HG03439 (cell line): ENCODE data around the gene TASP1.
A peak's percentile ranks its signal among the peaks of the same experiment; 100 is the strongest.
"Not testable (repeated sequence)": the region's sequence is repeated elsewhere in the genome, so short reads cannot be mapped to it uniquely, and the experiment has no call there.

Experiments used
- ATAC-seq: cut with Tn5 transposase; IDR thresholded peaks from one replicate; pipeline ENCODE4 v1.9.1; 2021; ENCODE audit warnings: mild to moderate bottlenecking, moderate library complexity; ENCODE audit not compliant: unreplicated experiment

The TASP1 gene

DNA sequence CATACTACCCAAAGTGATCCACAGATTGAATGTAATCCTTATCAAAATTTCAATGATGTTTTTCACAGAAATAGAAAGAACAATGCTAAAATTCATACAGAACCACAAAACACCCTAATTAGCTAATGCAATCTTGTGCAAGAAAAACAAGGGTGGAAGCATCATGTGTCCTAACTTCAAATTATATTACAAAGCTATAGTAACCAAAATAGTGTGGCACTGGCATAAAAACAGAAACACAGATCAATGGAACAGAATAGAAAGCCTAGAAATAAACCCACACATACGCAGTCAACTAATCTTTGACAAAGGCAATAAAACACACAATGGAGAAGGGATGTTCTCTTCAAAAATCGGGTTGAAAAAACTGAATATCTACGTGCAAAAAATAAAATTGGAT is 131.1 kb downstream of the TASP1 start:
- no peak for ATAC-seq

DNA sequence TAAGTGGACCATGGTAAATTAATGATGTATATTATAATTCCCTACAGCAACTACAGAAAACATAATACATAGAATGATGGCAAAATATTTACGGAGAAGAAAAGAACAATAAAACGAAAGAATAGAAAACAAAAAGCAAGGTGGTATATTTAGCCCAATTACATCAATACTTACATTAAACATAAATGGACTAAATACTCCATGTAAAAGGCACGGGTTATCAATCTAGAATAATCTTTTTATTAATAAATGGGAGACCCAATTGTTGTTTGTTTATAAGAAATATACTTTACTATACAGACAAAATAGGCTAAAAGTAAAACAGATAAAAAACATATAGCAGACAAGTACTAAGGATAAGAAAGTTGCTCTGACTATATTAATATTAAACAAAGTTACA is 137.2 kb downstream of the TASP1 start:
- no peak for ATAC-seq

DNA sequence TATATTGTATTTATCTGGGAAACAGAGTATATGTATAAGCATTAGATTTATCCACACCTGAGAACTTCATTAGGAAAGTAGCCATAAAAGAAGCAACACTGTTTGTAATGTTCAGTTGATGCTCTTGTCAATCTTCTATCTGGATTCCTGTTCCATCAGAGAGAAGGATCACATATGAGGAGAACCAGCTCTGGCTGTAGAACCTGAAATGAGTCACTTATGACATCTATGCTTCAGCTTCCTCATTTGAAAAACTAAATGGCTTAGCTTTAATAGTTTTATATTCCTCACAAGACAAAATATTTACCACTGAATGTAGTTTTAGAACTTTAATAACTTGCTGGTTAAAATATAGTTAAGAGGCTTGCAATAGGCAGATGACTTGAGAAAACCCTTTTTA is 144.7 kb downstream of the TASP1 start:
- no peak for ATAC-seq

DNA sequence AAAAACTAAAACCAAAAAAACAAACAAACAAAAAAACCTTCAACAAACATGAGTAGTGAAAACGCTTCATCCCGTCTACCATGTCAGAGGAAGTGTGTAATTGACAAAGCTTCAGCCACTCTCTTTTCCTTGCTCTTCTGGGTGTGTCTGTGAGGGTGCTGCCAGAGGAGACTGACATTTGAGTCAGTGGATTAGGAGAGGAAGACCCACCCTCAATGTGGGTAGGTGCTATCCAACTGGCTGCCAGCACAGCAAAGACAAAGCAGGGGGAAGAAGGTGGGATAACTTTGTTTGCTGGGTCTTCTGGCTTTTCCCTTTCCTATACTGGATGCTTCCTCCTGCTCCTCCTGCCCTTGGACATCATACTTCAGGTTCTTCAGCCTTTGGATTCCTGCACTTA is 145.6 kb downstream of the TASP1 start:
- no peak for ATAC-seq

DNA sequence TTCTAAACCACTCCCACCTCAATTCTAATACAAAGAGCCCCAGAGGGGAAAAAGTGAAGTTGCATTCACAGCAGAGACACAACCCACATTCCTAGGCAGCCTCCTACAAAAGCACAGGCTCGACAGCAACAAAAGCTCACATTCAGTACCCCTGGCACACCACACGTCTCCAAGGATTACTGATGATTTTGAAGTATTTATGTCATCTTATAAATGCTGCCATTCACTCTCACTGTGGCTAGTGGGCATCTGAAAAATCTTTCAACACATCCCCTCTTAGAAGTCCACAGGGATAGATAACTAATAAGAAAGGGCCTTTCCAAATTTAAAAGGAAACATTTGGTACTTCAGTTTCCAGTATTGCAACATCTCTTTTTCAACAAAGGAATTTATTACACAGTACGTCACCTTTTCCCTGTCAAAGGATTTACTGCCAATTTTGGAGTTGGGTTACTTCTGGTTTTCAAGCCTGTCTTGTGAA is 146.7 kb downstream of the TASP1 start:
- ATAC-seq, result no peak

DNA sequence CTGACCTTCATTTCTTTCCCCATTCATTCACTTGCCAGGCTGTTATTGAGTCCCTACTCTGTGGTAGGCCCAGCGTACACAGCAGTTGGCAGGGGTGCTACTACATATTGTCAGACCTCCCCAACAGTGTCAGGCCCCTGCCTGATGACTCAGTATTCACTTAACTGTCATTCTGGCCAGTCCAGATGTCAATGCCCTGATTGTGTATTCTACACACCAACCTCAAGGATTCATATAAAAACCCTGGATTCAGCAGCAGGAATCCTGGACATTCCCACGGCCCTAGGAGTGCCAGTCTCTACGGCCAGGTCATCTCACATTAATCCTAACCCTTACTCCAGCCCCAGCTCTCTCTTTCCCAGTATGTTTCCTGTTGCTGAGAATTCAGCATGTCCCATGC is 151.5 kb downstream of the TASP1 start:
- no peak for ATAC-seq

DNA sequence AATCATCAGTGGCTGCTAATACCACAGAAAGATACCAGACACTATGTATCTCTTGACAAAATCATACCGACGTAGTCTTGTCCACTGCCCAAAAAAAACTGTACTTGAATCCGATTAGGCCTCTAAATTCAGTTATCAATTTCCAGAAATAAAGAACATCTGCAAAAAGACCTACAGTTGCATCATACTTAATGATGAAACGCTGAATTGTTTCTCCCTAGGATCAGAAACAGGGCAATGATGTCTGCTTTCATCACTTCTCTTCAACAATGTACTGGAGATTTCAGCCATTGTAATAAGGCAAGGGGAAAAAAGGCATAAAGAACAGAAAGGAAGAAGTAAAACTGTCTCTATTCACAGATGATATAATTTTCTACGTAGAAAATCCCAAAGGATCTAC is 152.0 kb downstream of the TASP1 start:
- ATAC-seq, result no peak

DNA sequence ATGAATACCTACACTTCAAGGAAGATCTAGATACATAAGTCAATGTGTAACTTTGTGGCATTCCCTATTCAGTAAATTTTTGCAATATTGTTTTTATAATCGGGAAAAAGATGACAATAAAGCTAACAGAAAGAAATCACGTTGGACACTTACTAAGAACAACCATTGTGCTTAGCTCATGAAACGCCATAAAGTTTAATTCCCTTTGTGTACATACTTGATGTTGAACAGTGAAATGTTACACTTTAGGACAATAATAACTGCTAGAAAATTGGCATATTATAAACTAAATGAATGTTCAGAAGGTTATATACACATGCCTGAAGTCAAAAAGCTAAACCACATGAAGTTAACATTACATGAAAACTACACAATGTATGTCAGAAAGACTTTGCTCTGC is 153.2 kb downstream of the TASP1 start:
- ATAC-seq, result no peak

DNA sequence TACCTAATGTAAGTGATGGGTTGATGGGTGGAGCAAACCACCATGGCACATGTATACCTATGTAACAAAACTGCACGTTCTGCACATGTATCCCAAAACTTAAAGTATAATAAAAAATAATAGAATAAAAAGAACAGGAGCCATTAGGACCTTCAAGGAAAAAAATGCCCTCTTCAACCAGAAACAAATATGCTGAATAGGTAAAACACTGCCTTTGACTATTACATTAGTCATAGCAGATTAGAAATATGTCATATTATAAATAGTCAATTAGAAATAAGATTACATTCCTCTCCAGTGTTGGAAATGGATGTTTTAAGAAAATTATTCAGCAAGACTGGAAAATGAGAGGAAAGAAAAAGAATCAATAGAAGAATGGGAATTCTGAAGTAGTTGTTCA is 153.7 kb downstream of the TASP1 start:
- ATAC-seq, result not testable (repeated sequence)

DNA sequence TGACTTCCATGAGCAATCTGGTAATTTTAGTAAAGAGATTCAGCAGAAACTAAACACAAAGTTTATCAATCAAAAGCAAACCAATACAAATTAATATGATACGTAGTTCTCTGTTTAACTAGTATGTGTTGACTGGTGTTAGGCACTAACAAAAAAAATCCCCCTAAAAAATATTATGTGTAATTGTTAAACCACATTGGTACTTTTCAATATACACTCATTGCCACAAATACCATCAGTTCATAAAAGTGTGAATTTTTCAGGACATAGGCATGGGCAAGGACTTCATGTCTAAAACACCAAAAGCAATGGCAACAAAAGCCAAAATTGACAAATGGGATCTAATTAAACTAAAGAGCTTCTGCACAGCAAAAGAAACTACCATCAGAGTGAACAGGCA is 155.3 kb downstream of the TASP1 start:
- ATAC-seq, result not testable (repeated sequence)

DNA sequence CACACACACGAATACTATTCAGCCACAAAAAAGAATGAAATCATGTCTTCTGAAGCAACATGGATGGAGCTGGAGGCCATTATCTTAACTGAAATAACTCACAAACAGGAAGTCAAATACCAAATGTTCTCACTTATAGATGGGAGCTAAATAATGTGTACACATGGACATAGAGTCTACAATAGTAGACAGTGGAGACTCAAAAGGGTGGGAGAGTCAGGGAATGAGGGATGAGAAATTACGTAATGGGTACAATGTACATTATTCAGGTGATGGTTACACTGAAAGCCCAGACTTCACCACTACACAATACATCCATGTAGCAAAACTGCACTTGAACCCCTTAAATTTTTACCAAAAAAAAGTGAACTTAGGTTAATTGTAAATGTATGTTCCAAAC is 160.4 kb downstream of the TASP1 start:
- ATAC-seq, result no peak

DNA sequence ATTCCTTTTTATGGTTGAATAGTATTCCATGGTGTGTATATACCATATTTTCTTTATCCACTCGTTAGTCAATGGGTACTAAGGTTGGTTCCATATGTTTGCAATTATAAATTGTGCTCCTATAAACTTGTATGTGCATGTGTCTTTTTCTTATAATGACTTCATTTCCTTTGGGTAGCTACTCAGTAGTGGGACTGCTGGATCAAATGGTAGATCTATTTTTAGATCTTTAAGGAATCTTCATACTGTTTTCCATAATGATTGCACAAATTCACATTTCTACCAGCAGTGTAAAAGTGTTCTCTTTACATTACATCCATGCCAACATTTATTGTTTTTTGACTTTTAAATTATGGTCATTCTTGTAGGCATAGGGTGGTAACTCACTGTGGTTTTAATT is 164.3 kb downstream of the TASP1 start:
- ATAC-seq, result no peak

DNA sequence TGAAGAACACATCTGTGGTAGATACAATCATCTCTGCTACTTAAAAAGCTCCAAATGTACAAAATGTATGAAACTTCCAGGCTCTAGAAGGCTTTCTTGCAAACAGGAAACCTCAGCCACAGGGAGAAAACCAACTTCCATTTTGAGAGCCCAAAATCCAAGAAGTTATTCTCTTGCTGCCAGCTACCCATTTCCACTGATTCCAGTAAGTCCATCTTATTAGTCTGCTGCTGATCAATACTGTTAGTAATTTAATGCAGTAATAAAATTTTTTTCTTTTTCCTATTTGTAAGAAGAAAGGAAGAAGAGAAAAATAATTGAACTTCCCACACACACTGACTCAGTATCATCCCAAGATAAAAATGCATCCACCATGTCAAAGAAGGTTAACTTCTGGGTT is 169.5 kb downstream of the TASP1 start:
- ATAC-seq, result no peak

DNA sequence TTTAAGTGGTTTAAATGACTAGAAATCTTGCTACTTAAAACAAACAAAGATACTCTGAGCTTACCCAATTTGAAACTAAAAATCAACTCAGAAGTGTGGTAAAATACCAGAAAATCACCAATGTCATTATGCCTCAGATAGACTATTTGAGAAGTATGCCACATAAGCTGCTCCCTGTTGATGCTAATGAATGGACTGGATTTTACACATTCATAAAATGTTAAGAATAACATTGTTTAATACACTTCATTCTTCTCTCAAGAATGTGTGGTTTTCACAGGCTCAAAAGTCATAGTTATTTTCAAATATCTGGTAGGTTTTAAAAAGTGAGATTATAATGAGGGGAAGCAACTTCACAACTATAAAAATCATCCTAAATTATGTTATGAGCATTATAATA is 170.6 kb downstream of the TASP1 start:
- no peak for ATAC-seq

DNA sequence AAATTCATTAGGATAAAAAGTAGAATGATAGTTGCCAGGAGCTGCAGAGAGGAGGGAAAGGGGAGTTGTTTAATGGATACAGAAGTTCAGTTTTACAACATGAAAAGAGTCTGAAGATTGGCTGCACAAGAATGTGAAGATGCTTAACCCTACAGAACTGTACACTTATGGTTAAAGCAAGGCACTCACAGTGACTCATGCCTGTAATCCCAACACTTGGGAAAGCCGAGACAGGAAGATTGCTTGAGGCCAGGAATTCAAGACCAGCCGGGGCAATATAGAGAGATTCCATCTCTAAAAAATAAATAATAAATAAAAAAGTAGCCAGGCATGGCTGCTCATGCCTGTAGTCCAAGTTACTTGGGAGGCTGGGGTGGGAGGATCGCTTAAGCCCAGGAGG is 174.0 kb downstream of the TASP1 start:
- no peak for ATAC-seq

DNA sequence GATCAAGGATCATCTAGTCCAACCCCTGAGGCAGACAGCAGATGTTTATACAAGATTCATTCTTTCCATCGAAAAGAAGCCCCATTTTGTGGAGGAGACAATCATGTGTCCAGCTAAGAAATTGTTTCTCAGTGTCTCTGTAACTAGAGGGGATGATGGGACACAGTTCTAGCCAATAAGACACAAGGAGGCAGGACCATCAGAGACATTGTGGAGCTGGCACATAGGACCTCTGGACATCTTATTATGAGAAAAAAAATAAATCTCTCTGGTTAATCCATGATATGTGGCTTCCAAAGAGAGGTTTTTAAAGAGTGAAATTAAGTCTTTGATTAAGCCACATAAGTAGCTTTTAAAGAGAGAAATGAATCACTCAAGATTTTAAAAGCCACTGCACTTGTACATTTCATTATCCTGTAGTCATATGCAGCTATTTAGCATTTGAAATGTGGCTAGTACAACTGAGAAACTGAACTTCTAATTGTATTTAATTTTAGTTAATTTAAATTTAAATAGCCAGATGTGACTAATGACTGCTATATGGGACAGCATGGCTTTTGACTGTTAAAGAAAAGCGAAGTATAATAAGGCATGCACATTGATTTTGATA is 176.8 kb downstream of the TASP1 start:
- ATAC-seq, result no peak

DNA sequence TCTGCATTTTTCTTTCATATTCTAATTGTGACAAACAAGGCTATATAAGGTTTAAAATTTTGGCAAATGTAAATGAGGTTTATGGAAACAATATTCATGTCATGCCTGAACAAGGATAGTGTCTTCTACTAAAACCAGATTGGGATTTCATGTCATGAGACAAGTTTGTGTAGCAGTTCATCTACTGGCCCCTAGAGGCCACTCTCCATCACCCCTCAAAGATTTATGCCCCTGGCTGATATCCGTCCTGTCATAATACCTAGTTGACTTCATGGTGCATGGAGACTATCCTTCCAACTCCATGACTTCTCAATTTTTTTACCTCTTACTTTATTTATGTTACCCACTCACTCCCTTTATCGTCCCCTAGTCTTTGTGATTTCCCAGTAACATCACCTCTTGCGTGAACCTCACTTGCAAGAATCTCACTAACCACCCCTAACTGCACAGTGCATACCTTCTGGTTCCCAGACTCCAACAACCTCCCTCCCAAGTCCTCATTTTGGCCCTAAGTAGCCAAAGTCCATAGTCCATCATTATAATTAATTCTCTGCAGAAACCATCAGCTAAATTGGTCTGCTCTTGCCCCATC is 179.8 kb downstream of the TASP1 start:
- peak; percentile 85 for ATAC-seq

DNA sequence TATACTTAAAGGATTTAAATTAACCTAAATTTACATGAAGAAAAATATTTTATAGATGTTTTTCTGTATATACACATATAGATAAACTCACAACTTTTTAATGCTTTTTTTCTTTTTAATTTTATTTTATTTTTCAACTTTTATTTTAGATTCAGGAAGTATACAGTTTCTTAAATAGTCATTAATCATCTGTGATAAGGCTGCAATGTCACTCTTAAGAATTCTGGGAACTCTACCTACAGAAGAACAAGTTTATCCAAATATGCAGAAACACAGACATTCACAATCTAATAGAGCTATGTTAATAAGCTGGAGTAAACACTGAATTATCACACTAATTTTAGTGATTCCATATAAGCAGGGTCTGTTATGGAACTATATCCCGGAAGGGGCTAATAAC is 181.2 kb downstream of the TASP1 start:
- no peak for ATAC-seq

DNA sequence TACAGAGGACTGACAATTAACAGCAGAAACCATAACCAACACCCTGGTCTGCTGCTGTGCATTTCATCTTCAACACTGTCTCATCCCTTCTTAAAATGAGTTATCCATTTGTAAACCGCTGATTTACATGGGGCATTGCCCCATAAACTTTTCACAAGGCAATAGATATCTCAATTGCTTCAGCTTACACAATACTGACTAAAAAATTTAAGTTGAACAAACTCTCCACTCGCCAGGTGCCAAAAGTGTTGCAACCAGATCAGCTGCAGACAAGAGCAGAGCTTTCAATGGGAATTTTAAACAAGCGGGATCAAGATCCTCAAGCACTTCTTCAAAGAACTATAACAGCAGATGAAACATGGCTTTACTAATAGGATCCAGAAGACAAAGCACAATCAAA is 183.0 kb downstream of the TASP1 start:
- ATAC-seq, result no peak

DNA sequence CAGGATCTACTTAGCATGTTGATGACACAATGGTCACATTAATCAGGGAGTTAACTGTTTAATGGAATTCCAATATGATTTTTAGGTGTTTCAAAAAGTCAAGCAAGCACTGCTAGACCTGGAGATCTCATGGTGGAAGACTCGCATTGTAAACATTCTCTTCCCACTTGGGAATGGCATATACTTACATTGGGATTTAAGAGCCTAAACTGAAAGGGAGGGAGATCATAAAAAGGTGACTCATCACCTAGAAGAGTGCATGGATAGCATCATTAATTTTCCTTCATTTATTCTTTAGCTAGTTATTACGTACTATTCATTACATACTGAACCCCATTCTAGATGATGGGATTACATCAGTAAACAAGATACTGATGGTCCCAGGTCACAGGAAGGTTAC is 185.4 kb downstream of the TASP1 start:
- ATAC-seq, result no peak

DNA sequence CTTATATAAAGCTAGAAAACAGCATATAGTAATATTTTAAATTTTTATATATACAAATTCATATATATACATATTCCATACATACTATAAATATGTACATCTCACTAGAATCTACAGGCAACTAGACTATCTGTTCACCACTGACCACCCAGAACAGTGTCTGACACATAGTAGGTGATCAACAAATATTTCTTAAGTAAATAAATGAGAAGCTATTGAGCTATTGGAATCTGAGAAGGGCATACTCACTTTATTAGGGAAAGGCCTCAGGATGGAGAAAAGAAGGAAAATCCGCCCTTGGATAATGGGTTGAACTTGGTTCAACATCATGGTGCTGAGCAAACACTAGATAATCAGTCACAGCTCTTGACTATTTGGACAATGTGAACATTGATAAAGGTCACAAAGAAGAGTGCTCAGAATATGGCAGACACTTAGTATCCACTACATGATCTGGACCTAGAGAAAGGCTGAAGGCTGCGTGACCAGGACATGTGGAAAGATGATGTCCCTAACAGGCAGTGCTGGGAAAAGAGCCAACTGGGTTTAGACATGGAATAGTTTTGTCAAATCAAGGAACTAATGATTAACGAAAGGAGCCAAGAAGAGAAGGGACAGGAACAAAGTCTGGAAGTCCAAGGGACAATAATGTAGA is 186.1 kb downstream of the TASP1 start:
- ATAC-seq, result no peak

DNA sequence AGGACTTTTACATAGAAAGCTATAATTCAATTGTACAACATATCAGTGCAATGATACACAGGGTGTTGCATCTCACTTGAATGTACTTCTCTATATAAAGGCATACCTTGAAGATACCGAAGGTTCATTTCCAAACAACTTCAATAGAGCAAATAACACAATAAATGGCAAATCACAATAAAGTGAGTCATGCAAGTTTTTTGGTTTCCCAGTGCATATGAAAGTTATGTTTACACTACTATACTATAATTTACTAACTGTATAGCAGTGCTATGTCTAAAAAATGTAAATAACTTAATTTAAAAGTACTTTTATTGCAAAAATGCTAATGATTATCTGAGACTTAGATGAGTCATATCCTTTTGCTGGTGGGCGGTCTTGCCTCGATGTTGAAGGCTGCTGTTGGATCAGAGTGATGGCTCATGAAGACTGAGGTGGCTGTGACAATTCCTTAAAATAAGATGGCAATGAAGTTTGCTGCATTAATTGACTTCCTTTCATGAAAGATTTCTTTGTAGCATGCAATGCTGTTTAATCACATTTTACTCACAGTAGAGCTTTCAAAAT is 188.8 kb downstream of the TASP1 start:
- no peak for ATAC-seq
